ENCODE data around the gene NAPA. TPM values are rescaled to one million over a fixed set of nuclear protein-coding genes. Genes with fewer than 3 reads are reported as not detected.

Gene NAPA
- polyA plus RNA-seq, 1 donor = 96.4 TPM

GRCh38 chr19:47523473-47523872, 8.6 kb upstream of the NAPA start:
- DNase-seq (ENCODE audit: low read depth) = no peak

GRCh38 chr19:47521473-47522180, 6.8 kb upstream of the NAPA start:
- DNase-seq (ENCODE audit: low read depth) = no peak

GRCh38 chr19:47520839-47521238, 6.0 kb upstream of the NAPA start:
- DNase-seq (ENCODE audit: low read depth) = no peak

- DNase-seq (ENCODE audit: low read depth) = no peak
These were observed 5.5 kb upstream of the NAPA start for GRCh38 chr19:47520343-47520806.

GRCh38 chr19:47518854-47519253, 4.0 kb upstream of the NAPA start:
- no peak for DNase-seq (ENCODE audit: low read depth)

GRCh38 chr19:47518139-47518538, 3.3 kb upstream of the NAPA start:
- no peak for DNase-seq (ENCODE audit: low read depth)

- DNase-seq (ENCODE audit: low read depth) = no peak
These were observed 553 bp downstream of the NAPA start for GRCh38 chr19:47514151-47514868.

- DNase-seq (ENCODE audit: low read depth) = no peak
These were observed 1.9 kb downstream of the NAPA start for GRCh38 chr19:47512948-47513319.

- no peak for DNase-seq (ENCODE audit: low read depth)
These were observed 2.5 kb downstream of the NAPA start for GRCh38 chr19:47512183-47512947.

GRCh38 chr19:47511681-47512080, 3.2 kb downstream of the NAPA start:
- DNase-seq (ENCODE audit: low read depth) = no peak

GRCh38 chr19:47511128-47511517, 3.7 kb downstream of the NAPA start:
- DNase-seq (ENCODE audit: low read depth) = no peak

GRCh38 chr19:47510516-47511127, 4.2 kb downstream of the NAPA start:
- DNase-seq (ENCODE audit: low read depth) = no peak

GRCh38 chr19:47509973-47510372, 4.9 kb downstream of the NAPA start:
- DNase-seq (ENCODE audit: low read depth) = no peak

GRCh38 chr19:47509170-47509847, 5.6 kb downstream of the NAPA start:
- DNase-seq (ENCODE audit: low read depth) = no peak

- no peak for DNase-seq (ENCODE audit: low read depth)
These were observed 6.1 kb downstream of the NAPA start for GRCh38 chr19:47508721-47509120.

GRCh38 chr19:47507924-47508553, 6.8 kb downstream of the NAPA start:
- no peak for DNase-seq (ENCODE audit: low read depth)

- no peak for DNase-seq (ENCODE audit: low read depth)
These were observed 7.9 kb downstream of the NAPA start for GRCh38 chr19:47507012-47507411.

GRCh38 chr19:47506459-47506858, 8.4 kb downstream of the NAPA start:
- no peak for DNase-seq (ENCODE audit: low read depth)

GRCh38 chr19:47505506-47505905, 9.4 kb downstream of the NAPA start:
- no peak for DNase-seq (ENCODE audit: low read depth)

GRCh38 chr19:47503826-47504150, 11.1 kb downstream of the NAPA start:
- DNase-seq (ENCODE audit: low read depth) = no peak

- DNase-seq (ENCODE audit: low read depth) = no peak
These were observed 11.6 kb downstream of the NAPA start for GRCh38 chr19:47503130-47503825.
